Mesodermal cell (in vitro differentiated cells): ENCODE data around the gene AREG.

Source experiments
- H3K27ac ChIP-seq: 2 replicates; pipeline ENCODE4 v1.7.0; 2013; ENCODE audit warnings: mild to moderate bottlenecking, low read depth, low read length, moderate library complexity; ENCODE audit not compliant: severe bottlenecking
- H3K36me3 ChIP-seq: 2 replicates; pipeline ENCODE4 v1.7.1; 2013; ENCODE audit warnings: mild to moderate bottlenecking, low read length, moderate library complexity; ENCODE audit not compliant: control insufficient read depth, insufficient read depth
- H3K4me1 ChIP-seq: one replicate; pipeline ENCODE4 v1.7.1; 2013; ENCODE audit warnings: mild to moderate bottlenecking, low read length; ENCODE audit not compliant: insufficient read depth, control insufficient read depth, poor library complexity, severe bottlenecking
- H3K4me3 ChIP-seq: 2 replicates; pipeline ENCODE4 v1.7.0; 2013; ENCODE audit warnings: low read length, control low read depth, mild to moderate bottlenecking; ENCODE audit not compliant: insufficient read depth, poor library complexity, severe bottlenecking; ENCODE audit errors: extremely low read depth
- H3K9me3 ChIP-seq: 2 replicates; pipeline ENCODE4 v1.7.1; 2013; ENCODE audit warnings: mild to moderate bottlenecking, low read length, moderate library complexity; ENCODE audit not compliant: control insufficient read depth
- WGBS, 2 experiments: methylation state at CpG; one replicate each; pipeline ENCODE4 v1.1.5; 2013; ENCODE audit warnings: missing lambda C conversion rate in 2 of 2; ENCODE audit not compliant: insufficient coverage in 2 of 2; 5-methylcytosine and 5-hydroxymethylcytosine counted together

AREG gene

GRCh38 chr4:74449571-74450297, 4.8 kb downstream of the AREG start:
- no peak overlapping the region for H3K4me3 ChIP-seq
- H3K36me3 ChIP-seq, result no peaks in the 10 kb centered on the region
- H3K4me1 ChIP-seq, result peaks cover 9% of the 10 kb centered on the region
- 91 to 93% methylated on average over 2 to 4 of the region's 6 CpGs for WGBS, 2 experiments
- no peak overlapping the region for H3K27ac ChIP-seq
- no peaks in the 10 kb centered on the region for H3K9me3 ChIP-seq

GRCh38 chr4:74450298-74450683, 5.4 kb downstream of the AREG start:
- H3K4me1 ChIP-seq, result peaks cover 9% of the 10 kb centered on the region
- no peak overlapping the region for H3K27ac ChIP-seq
- H3K4me3 ChIP-seq, result no peak overlapping the region
- no peaks in the 10 kb centered on the region for H3K9me3 ChIP-seq
- 75 to 100% methylated on average over 2 to 4 of the region's 4 CpGs for WGBS, 2 experiments
- H3K36me3 ChIP-seq, result no peaks in the 10 kb centered on the region

DNA sequence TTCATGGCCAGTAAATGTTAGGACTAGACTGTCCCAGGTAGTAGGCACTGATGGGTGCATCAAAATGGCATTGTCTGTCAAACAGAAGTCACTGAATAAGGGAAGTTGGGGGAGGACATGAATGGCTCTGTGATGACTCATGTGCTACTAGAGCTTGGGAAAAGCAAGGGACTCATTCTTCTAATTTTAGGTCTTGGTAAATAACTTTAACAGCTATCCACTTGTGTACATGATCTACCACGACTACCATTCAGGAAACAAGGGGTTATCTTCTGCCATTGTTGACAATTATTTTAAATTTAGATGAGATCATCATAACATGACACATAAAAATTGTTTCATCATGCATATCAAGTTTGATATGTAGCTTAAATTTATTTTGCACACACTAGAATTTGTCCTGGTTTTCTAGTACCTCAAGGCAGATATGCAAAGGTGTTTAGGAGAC, 6.3 kb downstream of the AREG start:
- no peak overlapping the region for H3K4me3 ChIP-seq
- H3K9me3 ChIP-seq, result no peaks in the 10 kb centered on the region
- no peak overlapping the region for H3K27ac ChIP-seq
- peaks cover 9% of the 10 kb centered on the region for H3K4me1 ChIP-seq
- H3K36me3 ChIP-seq, result no peaks in the 10 kb centered on the region
- no CpG with 5 or more reads among the region's 1 CpG for WGBS, 2 experiments

- Histone ChIP-seq H3K27ac (no peak overlapping the region), H3K36me3 (no peaks in the 10 kb centered on the region), H3K4me3 (no peak overlapping the region), H3K4me1 (peaks cover 9% of the 10 kb centered on the region), H3K9me3 (no peaks in the 10 kb centered on the region)
- WGBS, 2 experiments, result 89 to 94% methylated on average over 5 of the region's 5 CpGs
Observed at GRCh38 chr4:74453037-74453635, 8.2 kb downstream of the AREG start.

DNA sequence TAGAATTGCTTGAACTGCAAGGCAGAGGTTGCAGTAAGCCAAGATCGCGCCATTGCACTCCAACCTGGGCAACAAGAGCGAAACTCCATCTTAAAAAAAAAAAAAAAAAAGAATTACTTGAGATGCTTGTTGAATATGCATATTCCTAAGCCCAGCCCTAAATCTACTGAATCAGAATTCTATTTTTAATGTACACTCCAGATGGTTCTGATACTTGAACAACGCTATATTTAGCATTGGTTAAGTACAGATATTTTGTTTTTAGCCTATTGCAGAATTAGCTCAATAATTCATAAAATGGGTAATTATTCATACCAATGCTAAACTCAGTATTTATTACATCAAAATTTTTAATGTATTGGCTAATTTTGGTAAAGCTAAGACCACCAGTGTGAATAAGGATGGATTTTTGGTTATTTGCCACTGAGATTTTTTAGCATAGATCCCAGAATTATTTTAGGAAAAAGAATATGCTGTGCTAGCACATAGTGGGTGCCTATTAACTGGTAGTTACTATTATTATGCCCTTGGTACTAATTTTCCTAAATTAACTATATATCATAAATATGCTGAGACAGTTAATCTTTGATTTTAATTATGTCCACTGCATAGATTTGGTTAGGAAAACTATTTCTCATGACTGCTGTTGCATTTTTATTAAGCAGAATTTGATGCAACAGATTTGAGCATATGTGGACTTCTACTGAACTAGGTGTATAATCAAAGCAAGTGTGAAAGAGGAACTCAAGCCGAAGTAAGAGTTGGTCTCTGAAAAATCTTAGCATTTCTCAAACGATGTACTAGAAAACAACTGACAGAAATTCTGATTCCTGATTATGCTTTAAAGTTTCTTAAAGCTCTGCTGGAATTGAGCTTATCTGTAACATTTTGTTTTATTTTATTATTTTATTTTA, 9.2 kb downstream of the AREG start:
- 100% methylated on average over 1 of the region's 6 CpGs; no CpG with 5 or more reads in 1 of the 2 experiments for WGBS, 2 experiments
- no peak overlapping the region for H3K4me3 ChIP-seq

GRCh38 chr4:74455361-74456055, 10.6 kb downstream of the AREG start:
- no peak overlapping the region for H3K4me3 ChIP-seq
- H3K4me1 ChIP-seq, result peaks cover 4% of the 10 kb centered on the region
- H3K36me3 ChIP-seq, result no peaks in the 10 kb centered on the region
- WGBS, 2 experiments, result no CpG with 5 or more reads among the region's 4 CpGs
- no peak overlapping the region for H3K27ac ChIP-seq
- no peaks in the 10 kb centered on the region for H3K9me3 ChIP-seq

More for the DNA sequence above, 9.2 kb downstream of the AREG start:
- Histone ChIP-seq H3K27ac (no peak overlapping the region), H3K36me3 (no peaks in the 10 kb centered on the region), H3K9me3 (no peaks in the 10 kb centered on the region), H3K4me1 (peaks cover 9% of the 10 kb centered on the region)

DNA sequence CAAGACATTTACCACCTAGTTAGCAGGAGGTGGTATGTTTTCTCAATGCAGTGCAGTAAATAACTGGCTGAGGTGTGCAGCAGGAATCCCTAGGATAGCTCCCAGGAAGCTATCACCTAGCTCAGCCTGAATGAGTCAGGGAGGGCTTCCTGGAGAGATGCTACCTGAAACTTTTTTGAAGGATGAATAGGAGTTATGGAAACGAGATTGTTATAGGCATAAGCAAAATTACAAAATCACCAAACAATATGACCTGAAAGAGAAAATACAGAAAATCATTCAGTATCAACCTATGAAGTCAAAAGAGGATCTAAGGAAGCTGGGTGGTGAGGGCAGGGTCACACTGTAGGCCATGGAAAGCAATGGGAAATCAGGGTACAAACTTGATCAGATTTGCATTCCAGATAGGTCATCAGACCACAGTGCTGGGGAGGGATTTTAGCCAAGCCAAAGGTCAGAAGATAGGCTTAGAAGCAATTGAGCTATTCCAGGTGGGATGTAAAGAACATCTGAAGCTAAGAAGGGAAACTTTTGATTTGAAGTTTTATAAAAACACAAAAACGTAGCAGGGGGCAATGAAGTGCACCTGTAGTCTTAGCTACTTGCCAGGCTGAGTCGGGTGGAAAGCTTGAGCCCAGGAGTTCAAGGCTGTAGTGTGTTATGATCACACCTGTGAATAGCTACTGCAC, 11.3 kb downstream of the AREG start:
- Histone ChIP-seq H3K4me1 (no peaks in the 10 kb centered on the region), H3K9me3 (no peaks in the 10 kb centered on the region), H3K36me3 (no peaks in the 10 kb centered on the region), H3K4me3 (no peak overlapping the region), H3K27ac (no peak overlapping the region)
- 89 to 92% methylated on average over 2 of the region's 3 CpGs for WGBS, 2 experiments

DNA sequence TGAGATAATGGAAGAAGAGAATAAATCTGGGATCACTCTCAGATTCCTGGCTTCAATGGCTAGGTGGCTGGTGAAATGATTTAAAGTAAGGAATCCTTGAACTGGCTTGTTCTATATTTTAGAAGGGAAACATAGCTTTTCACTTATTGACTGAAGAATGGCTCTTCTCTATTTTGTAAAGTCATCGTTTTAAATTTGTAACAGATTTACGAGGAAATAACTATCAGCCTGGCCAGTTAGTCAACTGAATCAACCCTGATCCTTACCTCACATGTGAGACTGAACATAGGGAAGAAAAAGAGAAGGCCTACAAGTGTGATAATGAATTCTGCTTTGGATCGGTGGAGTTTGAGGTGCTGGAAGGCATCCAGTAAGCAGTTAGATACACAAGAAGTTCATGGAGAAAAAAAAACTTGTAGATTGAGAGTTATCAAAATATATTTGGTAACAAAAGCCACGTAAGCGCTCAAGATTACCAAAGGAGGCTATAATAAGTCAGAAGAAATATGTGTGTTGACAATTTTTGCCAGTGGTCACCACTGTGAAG, 12.0 kb downstream of the AREG start:
- 98 to 100% methylated on average over 3 to 5 of the region's 5 CpGs for WGBS, 2 experiments
- no peaks in the 10 kb centered on the region for H3K9me3 ChIP-seq
- H3K36me3 ChIP-seq, result no peaks in the 10 kb centered on the region

GRCh38 chr4:74460833-74461232, 15.9 kb downstream of the AREG start:
- Histone ChIP-seq H3K4me1 (no peaks in the 10 kb centered on the region), H3K36me3 (no peaks in the 10 kb centered on the region), H3K4me3 (no peak overlapping the region), H3K9me3 (no peaks in the 10 kb centered on the region), H3K27ac (no peak overlapping the region)

More for the DNA sequence above, 12.0 kb downstream of the AREG start:
- no peak overlapping the region for H3K27ac ChIP-seq
- H3K4me3 ChIP-seq, result no peak overlapping the region
- H3K4me1 ChIP-seq, result no peaks in the 10 kb centered on the region

DNA sequence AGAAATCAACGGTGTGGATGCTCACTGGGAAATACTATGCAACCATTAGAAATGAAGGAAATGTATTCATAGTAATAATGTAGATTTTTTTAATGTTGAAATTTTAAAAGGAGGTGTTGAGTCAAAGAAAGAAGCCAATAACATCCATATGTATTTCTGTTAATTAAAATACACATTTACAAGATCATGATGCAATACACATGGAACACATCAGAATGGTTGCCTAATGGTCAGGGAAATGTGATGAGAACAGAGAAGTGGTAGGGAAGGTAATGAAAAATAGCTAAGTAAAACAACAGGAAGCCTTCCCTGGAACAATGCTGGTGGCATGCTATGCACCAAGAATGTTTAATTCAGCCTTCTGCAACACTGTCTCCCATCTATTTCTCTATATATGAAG, 18.2 kb downstream of the AREG start:
- no peaks in the 10 kb centered on the region for H3K4me1 ChIP-seq
- H3K4me3 ChIP-seq, result no peak overlapping the region
- H3K36me3 ChIP-seq, result no peaks in the 10 kb centered on the region
- 86 to 100% methylated on average over 1 of the region's 1 CpG for WGBS, 2 experiments
- no peak overlapping the region for H3K27ac ChIP-seq
- H3K9me3 ChIP-seq, result no peaks in the 10 kb centered on the region
